GM12891 (cell line): ENCODE results near the gene ACER3.
"Not testable (repeated sequence)": the region's sequence is repeated elsewhere in the genome, so short reads cannot be mapped to it uniquely, and the experiment has no call there.

Experiments used
- DNase-seq: peaks from one replicate; pipeline ENCODE4 v3.0.0; 2011; ENCODE audit warnings: low spot score; ENCODE audit not compliant: insufficient read length
- FAIRE-seq: peaks from 2 replicates; lab custom pipeline; 2011; peaks lifted over from hg19 to GRCh38; lab: Jason Lieb, UNC
- PAX5 ChIP-seq: IDR thresholded peaks from 2 replicates; pipeline ENCODE4 v1.6.1; 2011; ENCODE audit warnings: low read length, moderate library complexity, mild to moderate bottlenecking; ENCODE audit not compliant: insufficient read depth, severe bottlenecking
- POLR2A ChIP-seq: IDR thresholded peaks from 2 replicates; pipeline ENCODE4 v1.6.1; 2011; ENCODE audit warnings: low read depth, low read length, control low read depth
- POLR2AphosphoS5 ChIP-seq: IDR thresholded peaks from 2 replicates; pipeline ENCODE4 v1.6.1; 2011; ENCODE audit warnings: low read depth, low read length, control low read depth
- POU2F2 ChIP-seq: IDR thresholded peaks from 2 replicates; pipeline ENCODE4 v1.6.1; 2011; ENCODE audit warnings: low read depth, mild to moderate bottlenecking, control low read depth, low read length, moderate library complexity
- SPI1 ChIP-seq: IDR thresholded peaks from 2 replicates; pipeline ENCODE4 v1.6.1; 2011; ENCODE audit warnings: low read depth, low read length, control low read depth
- TAF1 ChIP-seq: IDR thresholded peaks from 2 replicates; pipeline ENCODE4 v1.6.1; 2011; ENCODE audit warnings: low read depth, low read length, control low read depth

Gene ACER3

DNA sequence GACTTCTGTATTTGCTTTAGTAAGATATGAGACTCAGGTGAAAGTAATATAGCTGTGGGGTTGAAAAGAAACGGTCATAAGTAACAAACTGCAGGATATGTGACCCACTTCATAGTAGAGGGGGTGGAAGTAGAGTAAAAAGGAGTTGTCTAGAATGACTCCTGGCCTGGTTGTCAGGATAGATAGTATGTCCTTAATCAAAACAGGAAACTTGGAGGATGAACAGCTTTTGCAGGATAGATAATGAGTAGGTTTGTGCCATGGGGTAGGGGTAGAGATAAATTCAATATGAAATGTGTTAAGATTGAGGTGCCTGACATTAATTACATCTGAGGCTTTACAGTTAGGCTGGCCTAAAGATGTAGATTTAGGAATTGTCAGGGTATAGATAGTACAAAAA, 126.5 kb downstream of the ACER3 start:
- FAIRE-seq (no peak), DNase-seq (no peak)
- TF ChIP-seq TAF1 (no peak), PAX5 (no peak)

DNA sequence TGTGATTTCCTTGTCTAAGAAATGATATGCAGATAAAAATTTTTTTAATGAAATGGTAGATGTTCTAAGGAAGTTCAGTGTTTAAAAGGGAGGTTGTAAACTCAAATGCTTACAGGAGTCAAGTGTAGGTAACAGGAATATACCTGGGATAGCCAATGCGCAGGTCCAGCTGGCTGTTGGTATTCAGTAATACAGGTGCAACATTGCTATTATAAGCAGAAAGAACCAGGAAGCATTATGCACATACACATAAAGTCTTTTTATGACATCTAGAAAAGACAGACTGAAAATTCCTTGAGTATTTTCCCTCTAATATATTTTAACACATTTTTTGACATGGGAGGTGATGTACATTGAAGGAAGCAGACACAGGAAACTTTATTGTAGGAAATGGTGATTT, 129.9 kb downstream of the ACER3 start:
- no peak for DNase-seq
- no peak for FAIRE-seq
- TF ChIP-seq POU2F2 (no peak), POLR2AphosphoS5 (no peak), TAF1 (no peak), PAX5 (no peak), POLR2A (no peak), SPI1 (no peak)

DNA sequence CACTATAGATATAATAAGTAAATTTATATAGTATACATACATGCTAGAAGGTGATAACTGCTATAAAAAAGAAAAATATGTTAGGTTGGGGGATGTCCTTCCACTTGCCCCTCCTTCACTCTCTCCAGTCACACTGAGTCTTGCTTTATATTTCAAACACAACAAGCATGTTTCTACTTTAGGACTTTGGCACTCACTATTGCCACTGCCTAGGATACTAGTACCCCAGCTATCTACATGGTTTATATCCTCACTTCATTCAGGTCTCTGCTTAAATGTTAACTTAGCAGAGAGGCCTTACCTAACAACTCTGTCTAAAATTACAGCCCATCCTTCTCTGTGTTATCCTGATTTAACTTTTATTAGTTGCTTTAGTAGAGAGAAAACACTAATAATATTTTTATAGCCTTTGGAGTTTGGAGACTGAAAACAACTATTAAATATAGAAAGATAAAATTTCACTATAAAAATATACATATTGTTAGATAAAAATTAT, 134.4 kb downstream of the ACER3 start:
- TF ChIP-seq SPI1, result no peak
- TF ChIP-seq POU2F2, result no peak
- no peak for TF ChIP-seq POLR2AphosphoS5
- TF ChIP-seq PAX5, result no peak
- no peak for TF ChIP-seq TAF1
- TF ChIP-seq POLR2A, result no peak
- DNase-seq, result no peak
- no peak for FAIRE-seq

DNA sequence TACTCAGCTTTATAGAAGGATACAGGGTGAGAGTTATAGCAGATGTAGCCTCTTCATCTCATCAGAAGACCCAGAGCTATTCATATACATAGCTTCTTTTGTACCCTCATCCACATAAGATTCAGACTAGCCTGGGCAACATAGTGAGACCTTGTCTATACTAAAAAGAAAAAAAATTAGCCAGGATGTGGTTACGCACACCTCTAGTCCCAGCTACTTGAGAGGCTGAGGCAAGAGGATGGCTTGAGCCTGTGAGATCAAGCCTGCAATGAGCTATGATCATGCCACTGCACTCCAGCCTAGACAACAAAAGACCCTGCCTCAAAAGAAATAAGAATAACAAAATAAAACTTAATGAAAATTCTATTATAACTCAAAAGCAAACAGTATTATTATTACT, 136.8 kb downstream of the ACER3 start:
- DNase-seq (no peak), FAIRE-seq (no peak)
- no peak for TF ChIP-seq TAF1
- TF ChIP-seq POLR2AphosphoS5, result no peak
- TF ChIP-seq SPI1, result no peak
- no peak for TF ChIP-seq POU2F2
- TF ChIP-seq POLR2A, result no peak
- no peak for TF ChIP-seq PAX5

DNA sequence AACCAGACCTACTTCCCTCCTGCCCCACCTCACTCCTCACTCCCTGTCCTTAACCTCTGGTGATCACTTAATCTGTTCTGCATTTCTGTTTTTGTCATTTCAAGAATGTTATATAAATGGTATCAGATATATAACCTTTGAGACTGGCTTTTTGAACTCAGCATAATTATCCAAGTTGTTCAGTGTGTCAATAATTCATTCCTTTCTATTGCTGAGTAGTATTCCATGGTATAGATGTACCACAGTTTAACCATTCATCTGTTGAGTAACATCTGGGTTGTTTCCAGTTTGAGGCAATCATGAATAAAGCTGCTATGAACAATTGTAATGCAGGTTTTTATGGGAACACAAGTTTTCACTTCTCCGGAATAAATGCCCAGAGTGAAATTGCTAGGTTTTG, 138.9 kb downstream of the ACER3 start:
- DNase-seq, result no peak
- TF ChIP-seq TAF1 (no peak), PAX5 (no peak), POLR2AphosphoS5 (no peak), POLR2A (no peak), POU2F2 (no peak), SPI1 (no peak)
- FAIRE-seq, result no peak

DNA sequence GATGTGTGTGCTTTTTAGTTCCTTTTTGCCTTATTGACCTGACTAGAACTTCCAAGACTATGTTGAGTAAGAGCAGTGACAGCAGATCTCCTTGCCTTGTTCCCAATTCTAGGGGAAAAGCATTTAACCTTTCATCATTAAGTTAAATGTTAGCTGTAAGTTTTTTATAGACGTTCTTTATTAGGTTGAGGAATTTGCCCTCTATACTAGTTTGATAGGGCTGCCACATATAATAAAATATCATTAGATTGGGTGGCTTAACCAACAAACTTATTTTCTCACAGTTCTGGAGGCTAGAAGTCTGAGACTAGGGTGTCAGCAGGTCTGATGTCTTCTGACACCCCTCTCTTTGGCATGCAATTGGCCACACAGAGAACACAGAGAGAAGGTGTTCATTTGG, 140.9 kb downstream of the ACER3 start:
- DNase-seq, result no peak
- TF ChIP-seq POLR2A, result no peak
- TF ChIP-seq POU2F2, result no peak
- no peak for TF ChIP-seq PAX5
- TF ChIP-seq SPI1, result no peak
- no peak for TF ChIP-seq TAF1
- TF ChIP-seq POLR2AphosphoS5, result no peak
- FAIRE-seq, result no peak

DNA sequence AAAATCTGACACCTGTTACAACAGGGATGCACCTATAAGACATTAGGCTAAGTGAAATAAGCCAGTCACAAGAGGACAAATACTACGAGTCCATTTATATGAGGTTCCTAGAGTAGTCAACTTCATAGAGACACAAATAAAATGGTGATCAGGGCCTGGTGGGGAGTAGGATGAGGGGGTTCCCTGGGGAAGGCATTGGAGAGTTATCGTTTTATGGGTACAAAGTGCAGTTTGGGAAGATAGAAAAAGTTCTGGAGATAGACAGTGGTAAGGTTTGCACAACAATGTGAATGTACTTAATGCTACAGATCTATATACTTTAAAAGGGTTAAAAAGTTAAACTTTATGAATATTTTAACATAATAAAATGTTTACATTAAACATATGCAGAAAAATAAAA, 142.1 kb downstream of the ACER3 start:
- DNase-seq (no peak), FAIRE-seq (no peak)
- TF ChIP-seq SPI1 (no peak), POU2F2 (no peak), TAF1 (no peak), PAX5 (no peak)

DNA sequence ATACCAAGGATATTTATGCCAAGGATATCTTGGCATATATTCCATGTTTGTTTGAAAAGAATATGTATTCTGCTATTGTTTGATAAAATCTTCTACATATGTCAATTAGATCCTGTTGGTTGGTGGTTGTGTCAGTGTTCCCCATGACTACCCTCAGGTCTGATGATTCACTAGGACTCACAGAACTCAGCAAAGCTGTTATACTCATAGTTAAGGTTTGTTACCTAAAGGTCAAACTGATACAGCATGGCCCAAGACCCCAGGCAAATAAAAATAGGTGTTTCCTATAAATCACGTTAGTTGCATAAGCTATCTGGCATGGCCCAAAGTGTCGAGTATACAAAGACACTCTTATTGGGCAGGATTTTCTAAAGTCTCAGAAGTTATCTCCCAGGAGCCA, 143.2 kb downstream of the ACER3 start:
- DNase-seq, result no peak
- TF ChIP-seq POU2F2 (no peak), SPI1 (no peak), PAX5 (no peak), TAF1 (no peak), POLR2A (no peak), POLR2AphosphoS5 (no peak)
- no peak for FAIRE-seq

DNA sequence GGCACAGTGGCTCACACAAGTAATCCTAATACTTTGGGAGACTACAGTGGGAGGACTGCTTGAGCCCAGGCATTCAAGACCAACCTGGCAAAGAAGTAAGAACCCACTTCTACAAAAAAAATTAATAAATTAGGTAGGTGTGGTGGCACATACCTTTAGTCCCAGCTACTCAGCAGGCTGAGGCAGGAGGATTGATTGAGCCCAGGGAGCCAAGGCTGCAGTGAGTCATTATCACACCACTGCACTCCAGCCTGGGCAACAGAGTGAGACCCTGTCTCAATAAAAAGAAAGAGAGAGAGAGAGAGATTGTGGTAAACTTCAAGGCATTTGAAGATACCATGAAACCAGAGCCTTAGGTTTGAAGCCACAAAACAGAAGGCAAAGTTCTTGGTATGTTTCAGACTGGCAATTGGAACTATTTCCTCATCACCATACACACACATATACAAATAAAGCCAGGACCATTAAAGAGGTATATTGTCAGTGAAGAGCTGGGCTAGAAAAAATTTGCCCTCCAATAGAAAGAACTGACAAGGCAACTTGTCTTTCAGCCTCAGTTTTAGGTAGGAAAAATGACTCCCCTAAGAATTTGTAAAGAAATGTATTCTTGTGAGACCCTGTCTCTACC, 148.9 kb downstream of the ACER3 start:
- TF ChIP-seq TAF1, result no peak
- no peak for TF ChIP-seq SPI1
- no peak for TF ChIP-seq POLR2AphosphoS5
- no peak for TF ChIP-seq PAX5
- TF ChIP-seq POU2F2, result no peak
- TF ChIP-seq POLR2A, result no peak
- FAIRE-seq (no peak), DNase-seq (no peak)

DNA sequence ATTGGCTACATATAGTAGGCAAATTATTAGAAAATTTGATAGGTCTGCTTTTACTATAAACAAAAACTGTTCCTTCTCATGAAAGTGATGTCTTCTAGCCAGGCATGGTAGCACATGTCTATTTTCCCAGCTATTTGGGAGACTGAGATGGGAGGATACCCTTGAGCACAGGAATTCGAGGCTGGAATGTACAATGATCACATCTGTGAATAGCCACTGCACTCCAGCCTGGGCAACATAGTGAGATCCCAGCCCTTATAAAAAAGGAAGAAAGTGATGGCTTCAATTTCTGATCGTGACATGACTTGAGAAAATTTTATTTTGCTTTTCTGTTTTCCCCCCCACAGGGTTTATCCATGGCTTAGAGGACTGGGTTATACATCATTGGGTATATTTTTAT, 154.0 kb downstream of the ACER3 start:
- FAIRE-seq, result no peak
- DNase-seq, result no peak
- no peak for TF ChIP-seq SPI1
- no peak for TF ChIP-seq PAX5
- TF ChIP-seq TAF1, result no peak
- no peak for TF ChIP-seq POLR2AphosphoS5
- TF ChIP-seq POLR2A, result no peak
- TF ChIP-seq POU2F2, result no peak

DNA sequence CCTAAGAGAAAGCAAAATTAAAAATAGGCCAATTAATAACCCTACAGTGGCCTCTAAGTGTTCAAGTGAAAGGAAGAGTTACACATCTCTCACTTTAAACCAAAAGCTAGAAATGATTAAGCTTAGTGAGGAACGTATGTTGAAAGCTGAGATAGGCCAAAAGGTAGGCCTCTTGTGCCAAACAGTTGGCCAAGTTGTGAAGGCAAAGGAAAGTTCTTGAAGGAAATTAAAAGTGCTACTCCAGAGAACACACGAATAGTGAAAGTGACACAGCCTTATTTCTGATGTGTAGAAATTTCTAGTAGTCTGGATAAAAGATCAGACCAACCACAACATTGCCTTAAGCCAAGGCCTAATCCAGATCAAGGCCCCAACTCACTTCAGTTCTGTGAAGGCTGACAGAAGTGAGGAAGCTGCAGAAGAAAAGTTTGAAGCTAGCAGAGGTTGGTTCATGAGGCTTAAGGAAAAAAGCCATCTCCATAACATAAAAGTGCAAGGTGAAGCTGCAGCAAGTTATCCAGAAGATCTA, 157.7 kb downstream of the ACER3 start:
- DNase-seq, FAIRE-seq: not testable (repeated sequence)
